T-helper 9 cell (primary cell): ENCODE data around the gene ZNF621.
A peak's percentile ranks its signal among the peaks of the same experiment; 100 is the strongest.

ENCODE experiments used
- DNase-seq: peaks from one replicate; pipeline ENCODE4 v3.0.0-alpha.2; 2020
- total RNA-seq, 2 donors: gene quantifications; one replicate each; lab custom pipeline; 2026; lab: John Stamatoyannopoulos, UW

Gene ZNF621
- 21.2 to 44.7 reads per million in 2 donors for total RNA-seq

DNA sequence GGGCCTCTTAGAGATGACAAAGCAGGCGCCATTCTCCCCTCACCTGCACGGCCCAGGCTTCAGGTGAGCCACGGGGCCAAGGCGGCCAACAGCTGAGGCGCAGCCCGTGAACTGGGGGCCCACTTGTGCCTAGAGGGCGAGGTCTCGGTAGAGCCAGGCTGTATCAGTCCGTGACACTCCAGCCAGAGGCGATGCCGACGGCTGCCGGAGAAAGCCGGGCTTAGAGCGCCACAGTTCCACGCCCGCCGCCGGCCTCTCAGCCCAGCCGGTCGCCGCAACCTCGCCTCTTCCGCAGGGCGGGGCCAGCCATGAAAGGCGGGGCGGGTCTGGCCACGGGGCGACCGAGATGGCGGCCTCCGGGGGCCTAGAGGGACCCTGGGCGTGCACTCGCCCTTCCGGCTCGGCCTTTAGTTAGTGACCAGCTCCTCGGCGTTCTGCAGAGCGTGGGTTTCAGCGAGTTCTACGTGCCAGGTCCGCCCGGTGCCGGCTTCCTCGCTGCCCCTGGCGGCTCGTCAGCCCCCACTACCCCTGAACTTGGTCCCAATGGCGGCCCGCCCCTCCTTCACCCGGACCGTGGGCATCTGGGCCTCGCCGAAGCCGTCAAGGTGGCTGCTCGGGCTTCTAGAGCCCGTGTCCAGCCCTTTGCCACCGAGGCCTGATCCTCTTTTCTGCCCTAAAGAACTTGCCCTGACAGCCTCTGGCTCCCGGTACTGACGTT, at the start of gene ZNF621:
ZNF621 (plus strand) TSS at position 393 of the 718 bp plus-strand sequence. CDS start 881 bp downstream, outside the sequence.
- peak; percentile 68 for DNase-seq

DNA sequence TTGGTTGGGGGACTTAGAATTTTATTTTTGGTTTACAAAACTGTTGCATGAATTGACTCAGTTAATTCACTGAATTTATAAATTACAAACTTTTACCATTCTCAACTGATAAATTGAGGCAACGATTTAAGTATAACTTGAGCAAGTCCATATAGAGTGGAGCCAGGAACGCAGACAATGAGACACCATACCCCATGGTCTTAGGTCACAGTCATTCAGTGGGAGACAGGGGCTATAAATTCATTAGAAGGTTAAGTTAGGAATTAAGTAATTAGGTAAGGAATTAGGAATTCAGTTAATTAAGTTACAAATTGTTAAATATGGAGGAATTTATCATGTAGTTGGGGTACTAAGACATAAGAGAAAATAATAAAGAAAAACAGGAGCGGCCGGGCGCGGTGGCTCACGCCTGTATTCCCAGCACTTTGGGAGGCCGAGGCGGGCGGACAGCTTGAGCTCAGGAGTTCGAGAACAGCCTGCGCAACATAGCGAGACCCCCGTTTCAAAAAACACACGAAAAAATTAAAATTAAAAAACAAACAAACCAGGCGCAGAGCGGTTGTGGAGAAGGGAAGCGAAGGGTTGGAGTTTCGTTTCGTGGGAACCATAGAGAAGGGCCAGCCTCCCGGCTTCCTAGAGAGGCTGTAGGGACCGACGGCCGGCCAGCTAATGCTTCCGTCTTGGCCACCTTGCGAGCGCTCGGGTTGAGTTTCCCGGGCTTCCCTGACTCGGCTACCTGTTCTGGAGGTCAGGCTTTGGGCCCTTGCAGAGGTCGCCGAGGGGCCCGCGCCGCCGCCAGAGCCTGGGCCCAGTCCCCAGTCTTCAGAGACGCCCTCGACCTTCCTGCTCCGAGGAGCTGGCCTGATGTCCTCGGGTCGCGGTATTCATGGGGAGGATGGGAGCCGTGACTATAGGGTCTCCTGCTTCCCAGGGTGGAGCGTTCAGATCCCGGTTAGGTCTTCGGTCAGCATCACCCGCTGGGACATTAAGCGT, 48.0 kb upstream of the ZNF621 start, which contains the start of gene ZNF619:
ZNF619 (plus strand) TSS at position 645 of the 993 bp plus-strand sequence. CDS start 858 bp downstream, outside the sequence.
- DNase-seq = peak; percentile 41

DNA sequence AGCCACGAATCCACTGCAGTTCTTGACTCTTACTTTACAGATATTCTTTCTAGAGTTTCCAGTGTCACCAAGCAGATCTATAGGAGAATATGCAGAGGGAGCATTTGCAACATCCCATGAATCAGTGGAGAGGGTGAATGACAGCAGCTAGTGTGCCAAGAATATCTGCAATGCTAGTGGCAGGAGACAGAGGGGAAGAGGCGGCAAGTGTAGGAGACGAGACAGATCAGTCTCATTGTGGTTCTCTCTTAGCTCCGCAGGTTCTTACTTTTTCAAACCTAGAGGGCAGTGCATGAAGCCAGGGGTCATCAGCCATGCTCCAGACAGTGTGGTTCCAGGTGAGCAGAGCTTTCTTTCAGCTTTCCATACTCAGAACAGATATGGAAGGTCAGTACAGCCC, 47.1 kb upstream of the ZNF621 start:
- no peak for DNase-seq

DNA sequence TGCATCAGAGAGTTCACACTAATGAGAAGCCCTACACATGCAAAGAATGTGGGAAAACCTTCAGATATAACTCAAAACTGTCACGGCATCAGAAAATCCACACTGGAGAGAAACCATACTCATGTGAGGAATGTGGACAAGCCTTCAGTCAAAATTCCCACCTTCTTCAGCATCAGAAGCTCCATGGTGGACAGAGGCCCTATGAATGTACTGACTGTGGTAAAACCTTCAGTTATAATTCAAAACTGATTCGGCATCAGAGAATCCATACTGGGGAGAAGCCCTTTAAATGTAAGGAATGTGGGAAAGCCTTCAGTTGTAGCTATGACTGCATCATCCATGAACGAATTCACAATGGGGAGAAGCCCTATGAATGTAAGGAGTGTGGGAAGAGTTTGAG, 37.6 kb upstream of the ZNF621 start:
- no peak for DNase-seq

DNA sequence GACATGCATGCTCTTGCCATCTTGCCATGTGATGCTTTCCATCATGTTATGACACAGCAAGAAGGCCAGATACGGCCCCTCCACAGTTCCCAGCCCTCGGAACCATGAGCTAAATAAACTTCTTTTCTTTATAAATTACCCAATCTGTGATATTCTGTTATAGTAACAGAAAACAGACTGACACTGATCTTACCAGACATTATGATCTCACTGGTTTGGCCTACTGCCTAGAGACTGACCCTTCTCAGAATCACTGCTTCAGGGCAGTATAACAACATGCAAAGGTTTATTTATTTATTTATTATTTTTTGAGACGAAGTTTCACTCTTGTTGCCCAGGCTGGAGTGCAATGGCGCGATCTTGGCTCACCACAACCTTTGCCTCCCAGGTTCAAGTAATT, 33.8 kb upstream of the ZNF621 start:
- no peak for DNase-seq

DNA sequence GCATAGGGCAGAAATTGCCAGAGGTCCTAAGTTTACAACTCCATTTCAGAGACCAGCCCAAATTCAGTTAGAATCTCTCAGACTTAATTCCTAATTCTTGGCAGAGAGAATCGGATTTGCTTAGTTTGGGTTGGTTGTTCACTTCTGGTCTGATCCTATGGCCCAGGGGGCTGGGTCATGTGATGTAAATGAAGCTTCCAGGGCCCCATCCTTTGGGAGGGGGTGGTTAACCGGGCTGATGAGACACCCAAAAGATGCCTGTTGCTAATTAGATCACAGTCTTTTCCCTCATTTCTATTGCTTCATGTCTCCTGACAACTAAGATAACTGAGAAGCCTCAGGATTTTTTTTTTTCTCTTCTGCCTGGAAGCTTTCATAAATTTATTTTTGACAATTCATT, 30.1 kb upstream of the ZNF621 start:
- DNase-seq = no peak

DNA sequence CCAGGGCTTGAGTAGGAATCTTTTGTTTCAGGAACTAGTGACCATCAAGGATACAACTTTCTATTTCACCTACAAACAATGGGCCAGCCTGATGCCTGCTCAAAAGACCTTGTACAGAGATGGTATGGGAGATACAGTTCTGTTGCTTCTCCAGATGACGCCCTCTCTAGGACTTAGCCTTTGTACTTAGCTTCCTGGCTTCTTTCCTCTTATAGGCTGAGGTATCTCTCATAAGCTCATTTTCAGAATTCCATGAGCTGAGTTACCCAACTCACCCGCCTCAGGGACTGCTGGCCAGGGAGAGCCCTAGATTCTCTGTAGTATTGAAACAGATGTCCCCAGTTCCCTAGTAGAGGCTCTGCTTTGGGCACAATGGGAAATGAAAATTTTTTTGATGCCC, 27.5 kb upstream of the ZNF621 start:
- DNase-seq = no peak

DNA sequence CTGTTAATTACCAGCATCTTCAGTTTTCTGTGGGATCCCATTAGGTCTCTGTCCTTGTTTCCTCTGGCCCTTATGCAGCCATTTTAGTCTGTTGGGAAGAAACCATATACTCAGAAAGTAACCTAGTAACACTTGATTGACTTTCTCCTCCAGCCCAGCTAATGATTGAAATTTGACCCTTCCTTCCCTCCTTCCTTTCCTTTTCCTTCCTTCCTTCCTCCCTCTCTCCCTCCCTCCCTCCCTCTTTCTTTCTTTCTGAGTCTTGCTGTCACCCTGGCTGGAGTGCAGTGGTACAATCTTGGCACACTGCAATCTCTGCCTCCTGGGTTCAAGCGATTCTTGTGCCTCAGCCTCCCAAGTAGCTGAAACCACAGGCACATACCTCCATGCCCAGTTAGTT, 24.8 kb upstream of the ZNF621 start:
- no peak for DNase-seq

DNA sequence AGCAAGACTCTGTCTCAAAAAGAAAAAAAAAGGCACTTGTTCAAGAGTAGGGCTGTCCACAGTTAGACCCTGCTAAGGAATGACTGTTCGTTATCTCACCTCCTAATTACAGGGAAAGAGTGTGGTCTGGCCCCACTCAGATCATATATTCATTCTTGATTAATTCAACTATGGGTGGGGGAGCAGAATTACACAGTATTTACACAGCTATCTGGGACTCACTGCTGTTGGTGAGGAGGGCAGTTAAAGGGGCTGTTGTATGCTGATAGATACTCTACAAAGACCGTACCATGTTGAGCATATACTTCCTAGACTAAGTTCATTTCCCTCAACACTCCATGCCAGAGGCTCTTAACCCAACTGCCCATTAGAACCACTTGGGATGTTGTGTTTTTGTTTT, 22.7 kb upstream of the ZNF621 start:
- no peak for DNase-seq

DNA sequence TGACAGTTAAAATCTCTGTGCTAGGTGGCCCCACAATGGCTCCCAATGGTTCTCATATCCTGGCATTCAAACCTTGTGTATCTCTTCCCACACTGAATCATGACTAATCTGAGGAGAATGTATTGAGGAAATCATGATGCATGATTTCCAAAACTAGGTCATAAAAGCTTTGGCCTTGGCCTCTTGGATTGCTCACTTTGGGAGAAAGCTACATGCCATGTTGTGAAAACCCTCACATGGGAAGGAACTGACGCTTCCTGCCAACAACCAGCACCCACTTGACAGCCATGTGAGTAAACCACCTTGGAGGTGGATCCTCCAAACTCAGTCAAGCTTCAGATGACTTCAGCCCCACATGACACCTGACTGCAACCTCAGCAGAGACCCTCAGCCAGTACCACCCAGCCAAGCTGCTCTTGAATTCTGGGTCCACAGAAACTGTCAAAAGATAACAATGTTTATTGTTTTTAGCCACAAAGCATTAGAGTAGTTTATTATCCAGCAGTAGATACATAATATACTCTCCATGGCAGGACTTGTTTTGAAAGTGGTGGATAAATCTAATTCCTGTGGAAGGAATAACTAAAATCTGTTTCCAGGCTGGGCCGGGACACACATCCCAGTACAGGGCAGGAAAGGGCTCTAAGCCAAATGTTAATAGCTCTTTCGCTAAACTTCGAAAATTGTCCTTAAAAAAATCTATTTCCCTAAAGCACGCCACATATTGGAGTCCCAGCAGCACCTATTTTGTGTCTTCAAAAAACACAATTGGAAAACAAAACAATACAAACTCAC, 19.9 kb upstream of the ZNF621 start:
- DNase-seq = no peak

DNA sequence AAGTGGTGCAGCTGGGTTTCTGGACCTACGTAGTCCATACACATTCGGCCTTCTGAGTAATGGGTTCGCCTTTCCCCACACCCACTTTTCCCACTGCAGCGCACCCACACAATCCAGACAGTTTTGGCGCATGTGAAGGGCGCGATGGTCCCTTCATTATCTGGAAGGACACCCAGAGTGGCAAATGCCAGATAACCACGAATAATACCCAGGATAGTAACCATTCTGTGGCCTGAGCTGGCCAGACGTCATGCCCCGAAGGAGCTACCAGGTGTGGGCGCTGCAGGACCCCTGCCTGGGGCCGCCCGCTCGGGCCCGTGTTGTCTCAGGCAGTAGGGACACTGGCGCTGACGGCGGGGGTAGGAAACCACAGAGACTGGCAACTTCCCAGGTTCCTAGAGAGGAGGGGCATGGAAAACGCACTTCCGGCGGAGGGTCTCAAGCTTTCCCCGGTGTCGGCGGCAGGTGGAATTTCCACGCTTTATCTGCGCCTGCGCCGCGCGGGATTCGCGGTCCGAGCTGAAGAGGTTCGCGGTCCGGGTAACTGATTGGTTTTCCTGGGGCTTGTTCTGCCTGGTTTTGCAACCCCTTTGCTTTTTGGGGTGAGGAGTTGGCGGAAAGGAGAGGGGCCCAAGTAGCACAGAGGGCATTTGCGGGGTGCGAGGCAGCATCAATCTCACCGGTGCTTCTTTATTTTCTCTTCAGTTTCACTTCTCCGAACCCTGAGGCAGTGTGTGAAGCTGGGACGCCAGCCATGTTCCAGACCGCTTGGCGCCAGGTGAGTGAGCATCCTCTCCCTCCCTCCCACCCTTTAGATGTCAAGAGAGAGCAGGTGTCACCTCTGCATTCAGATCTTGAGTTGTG, 18.9 kb upstream of the ZNF621 start, which contains the start of gene ZNF620:
ZNF620 (plus strand) TSS at position 441 of the 864 bp plus-strand sequence; CDS start at position 755, 314 bp downstream.
- peak; percentile 13 for DNase-seq

DNA sequence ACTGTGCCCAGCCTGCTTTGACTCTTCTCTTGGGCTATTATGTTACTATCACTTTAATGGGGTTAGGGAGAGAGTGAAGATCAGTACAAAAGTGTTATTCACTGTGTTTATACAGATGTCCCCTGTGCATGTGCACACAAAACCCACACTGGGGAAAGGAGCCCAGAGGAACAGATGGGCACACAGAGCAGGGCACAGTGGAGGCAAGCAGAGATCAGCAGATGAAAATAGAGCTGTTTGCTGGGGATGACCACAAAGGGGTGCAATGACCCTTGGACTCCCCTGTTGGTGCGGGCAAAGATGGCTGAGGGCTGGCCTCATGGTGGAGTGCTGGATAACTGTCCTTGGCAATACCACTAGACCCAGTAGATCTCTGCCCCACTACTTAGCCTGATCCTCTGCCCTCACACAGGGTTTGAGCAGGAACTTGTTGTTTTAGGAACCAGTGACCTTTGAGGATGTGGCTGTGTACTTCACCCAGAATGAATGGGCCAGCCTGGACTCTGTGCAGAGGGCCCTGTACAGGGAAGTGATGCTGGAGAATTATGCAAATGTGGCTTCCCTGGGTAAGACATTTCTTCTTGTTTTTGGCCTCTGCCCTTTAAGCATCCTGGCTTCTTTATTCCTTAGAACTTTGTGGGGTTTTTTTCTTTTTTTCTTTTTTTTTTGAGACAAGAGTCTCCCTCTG, 13.6 kb upstream of the ZNF621 start:
- no peak for DNase-seq

DNA sequence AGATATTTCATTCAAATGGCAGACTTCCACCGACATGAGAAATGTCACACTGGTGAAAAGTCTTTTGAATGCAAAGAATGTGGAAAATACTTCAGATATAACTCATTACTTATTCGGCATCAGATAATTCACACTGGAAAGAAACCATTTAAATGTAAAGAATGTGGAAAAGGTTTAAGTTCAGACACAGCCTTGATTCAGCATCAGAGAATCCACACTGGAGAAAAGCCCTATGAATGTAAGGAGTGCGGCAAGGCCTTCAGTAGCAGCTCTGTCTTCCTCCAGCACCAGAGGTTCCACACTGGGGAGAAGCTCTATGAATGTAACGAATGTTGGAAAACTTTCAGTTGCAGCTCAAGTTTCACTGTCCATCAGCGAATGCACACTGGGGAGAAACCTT, 8.6 kb upstream of the ZNF621 start:
- DNase-seq = no peak

DNA sequence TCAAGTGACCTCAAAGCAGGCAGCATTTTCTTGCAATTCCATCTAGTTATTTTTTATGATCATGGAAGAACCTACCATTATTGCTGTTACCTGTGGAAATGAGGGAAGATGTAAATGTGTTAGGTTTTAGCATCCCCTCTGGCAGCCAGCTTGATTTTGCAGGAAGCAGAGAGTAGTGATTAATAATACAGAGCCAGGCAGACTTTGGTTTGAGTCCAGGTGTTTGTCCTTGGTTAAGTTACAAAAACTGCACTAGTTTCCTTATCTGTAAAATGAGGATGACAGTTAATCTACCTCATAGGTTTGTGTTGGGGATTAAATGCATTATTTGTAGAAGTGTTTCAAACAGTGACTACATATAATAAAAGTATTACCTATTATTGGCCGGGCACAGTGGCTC, 6.7 kb upstream of the ZNF621 start:
- no peak for DNase-seq

DNA sequence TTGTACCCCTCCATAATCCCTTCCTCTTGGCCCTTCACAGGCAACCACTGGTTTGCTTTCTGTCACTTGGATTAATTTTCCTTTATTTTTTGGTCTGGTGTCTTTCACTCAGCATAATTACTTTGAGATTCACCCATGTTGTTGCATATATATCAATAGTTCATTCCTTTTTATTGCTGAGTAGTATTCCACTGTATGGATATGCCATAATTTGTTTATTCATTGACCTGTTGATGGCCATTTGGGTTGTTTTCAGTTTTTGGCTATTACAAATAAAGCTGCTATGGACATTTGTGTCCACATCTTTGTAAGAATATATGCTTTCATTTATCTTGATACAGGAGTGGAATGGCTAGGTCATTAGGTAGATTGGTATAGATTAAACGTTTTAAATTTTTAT, 5.9 kb upstream of the ZNF621 start:
- no peak for DNase-seq

DNA sequence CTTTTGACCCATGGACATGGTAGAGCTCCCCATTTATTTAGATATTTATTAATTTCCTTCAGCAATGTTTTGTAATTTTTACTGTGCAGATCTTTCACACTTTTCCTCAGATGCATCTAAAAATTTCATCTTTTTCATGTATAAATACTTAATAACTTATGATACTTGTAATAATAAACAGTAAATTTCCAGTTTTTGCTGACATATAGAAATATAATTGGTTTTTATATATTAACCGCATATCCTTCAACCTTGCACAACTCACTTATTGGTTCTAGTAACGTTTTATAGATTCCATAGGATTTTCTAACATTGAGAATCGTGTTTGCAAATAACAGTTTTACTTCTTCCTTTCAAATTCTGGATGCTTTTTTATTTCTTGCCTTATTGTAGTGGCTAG, 3.5 kb upstream of the ZNF621 start:
- DNase-seq = no peak

DNA sequence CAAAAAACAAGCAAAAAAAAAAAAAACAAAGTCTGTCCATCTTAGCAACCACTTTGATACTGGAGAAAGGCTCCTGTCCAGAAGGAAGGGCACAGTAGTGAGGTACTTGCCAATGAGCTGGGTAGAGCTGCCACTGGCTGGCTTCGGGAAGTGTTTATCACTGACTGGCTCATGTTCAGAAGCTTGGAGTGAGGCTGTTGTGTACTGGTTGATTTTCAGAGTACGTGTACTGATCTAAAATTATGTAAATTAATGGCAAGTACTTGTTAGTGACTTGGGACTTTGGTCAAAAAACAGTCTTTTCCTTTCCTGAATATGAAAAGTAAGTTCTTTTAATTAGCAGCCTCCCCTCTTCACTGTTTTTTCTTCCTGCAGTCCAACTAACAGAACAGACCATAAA, 979 bp upstream of the ZNF621 start:
- DNase-seq = no peak

DNA sequence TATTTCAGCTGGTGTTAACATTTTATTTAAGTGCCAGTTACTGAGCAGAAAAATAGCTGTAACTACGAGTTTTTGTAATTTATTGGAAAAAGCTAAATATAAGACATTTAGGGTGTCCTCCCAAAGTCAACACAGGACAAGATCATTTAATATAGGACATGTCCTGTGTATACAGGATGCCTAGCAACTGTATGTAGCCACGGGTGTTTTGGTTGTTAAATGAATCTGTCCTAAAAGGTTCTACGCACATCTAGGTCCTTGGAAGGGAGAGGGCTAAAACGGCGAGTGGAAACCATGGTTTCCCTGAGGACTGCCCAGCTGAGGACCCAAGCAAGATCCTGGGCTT, 565 bp upstream of the ZNF621 start:
- no peak for DNase-seq

DNA sequence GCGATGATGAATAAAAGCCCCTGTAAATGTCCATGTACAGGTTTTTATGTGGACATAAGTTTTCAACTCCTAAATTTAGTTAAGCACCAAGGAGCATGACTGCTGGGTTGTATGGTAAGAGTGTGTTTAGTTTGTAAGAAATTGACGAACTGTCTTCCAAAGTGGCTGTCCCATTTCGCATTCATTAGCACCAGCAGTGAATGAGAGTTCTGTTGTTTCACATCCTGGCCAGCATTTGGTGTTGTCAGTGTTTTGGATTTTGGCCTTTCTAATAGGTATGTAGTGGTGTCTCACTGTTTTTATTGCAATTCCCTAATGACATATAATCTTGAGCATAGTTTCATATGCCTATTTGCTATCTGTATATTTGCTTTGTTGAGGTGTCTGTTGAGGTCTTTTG, 3.7 kb downstream of the ZNF621 start:
- no peak for DNase-seq

DNA sequence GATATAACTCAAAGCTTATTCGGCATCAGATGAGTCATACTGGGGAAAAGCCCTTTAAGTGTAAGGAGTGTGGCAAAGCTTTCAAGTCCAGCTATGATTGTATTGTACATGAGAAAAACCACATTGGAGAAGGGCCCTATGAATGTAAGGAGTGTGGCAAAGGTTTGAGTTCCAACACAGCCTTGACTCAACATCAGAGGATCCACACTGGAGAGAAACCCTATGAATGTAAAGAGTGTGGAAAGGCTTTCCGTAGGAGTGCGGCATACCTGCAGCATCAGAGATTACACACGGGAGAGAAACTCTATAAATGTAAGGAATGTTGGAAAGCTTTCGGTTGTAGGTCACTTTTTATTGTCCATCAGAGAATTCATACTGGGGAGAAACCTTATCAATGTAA, 7.5 kb downstream of the ZNF621 start:
- DNase-seq = no peak

DNA sequence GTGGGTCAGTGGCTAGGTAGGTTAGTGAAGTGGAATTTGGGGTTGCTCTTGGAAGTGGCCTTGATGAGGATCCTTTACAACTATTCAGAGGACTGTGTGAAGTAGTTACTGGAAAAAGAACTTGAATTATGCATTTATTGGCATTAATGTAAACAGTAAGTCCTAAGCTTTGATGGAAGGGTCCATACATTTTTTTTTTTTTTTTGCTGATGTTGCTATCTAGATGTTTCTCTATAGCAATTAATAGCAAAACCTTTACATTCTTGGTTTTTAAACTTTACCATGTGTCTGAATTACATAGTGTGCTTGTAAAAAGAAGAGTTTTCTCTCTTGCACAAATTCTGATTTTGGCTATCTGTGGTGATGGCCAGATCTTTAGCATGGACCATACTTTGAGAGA, 9.5 kb downstream of the ZNF621 start:
- DNase-seq = no peak
